ENCODE measurements around the gene IMPDH1.

GRCh38 chr7:128389618-128390329, 20.0 kb downstream of the IMPDH1 start:
- TF ChIP-seq POLR2AphosphoS5 (IDR thresholded peaks at IDR 0.05; ENCODE audit: low read depth, low read length) (no peak), CTCF (IDR thresholded peaks at IDR 0.05) (no peak)

Measured in Panc1 (cell line).